Fibroblast of skin of left quadriceps (primary cell): Measurements from ENCODE around the gene IZUMO1.

Experiments used
- DNase-seq, 2 experiments: peaks; one replicate each; pipeline ENCODE4 v3.0.0-alpha.2; 2013; ENCODE audit warnings: low read depth in 2 of 2

IZUMO1 gene

GRCh38 chr19:48757089-48757675, 10.5 kb upstream of the IZUMO1 start:
- no peak for DNase-seq

DNA sequence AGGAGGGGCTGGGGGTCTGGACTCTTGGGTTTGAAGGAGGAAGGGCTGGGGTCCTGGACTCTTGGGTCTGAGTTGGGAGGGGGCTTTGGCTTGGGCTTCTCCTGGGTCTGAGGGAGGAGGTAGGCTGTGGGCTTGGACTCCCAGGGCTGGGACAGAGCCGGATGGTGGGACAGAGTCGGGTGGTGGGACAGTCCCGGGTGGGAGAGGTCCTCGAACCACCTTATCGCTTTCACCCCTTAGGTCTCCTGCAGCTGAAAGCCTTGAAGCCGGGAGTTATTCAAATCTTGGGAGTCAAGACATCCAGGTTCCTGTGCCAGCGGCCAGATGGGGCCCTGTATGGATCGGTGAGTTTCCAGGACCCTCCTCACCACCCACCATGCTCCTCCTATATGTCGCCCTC, 10.0 kb upstream of the IZUMO1 start:
- DNase-seq, result no peak

GRCh38 chr19:48756212-48756611, 9.5 kb upstream of the IZUMO1 start:
- DNase-seq, result no peak

GRCh38 chr19:48755787-48756186, 9.1 kb upstream of the IZUMO1 start:
- DNase-seq, result no peak

GRCh38 chr19:48755084-48755641, 8.5 kb upstream of the IZUMO1 start, which contains the start of gene FGF21:
TSS of gene FGF21 (plus strand) at chr19:48755524. CDS start at chr19:48756237, 713 bp downstream.
- DNase-seq, result no peak

DNA sequence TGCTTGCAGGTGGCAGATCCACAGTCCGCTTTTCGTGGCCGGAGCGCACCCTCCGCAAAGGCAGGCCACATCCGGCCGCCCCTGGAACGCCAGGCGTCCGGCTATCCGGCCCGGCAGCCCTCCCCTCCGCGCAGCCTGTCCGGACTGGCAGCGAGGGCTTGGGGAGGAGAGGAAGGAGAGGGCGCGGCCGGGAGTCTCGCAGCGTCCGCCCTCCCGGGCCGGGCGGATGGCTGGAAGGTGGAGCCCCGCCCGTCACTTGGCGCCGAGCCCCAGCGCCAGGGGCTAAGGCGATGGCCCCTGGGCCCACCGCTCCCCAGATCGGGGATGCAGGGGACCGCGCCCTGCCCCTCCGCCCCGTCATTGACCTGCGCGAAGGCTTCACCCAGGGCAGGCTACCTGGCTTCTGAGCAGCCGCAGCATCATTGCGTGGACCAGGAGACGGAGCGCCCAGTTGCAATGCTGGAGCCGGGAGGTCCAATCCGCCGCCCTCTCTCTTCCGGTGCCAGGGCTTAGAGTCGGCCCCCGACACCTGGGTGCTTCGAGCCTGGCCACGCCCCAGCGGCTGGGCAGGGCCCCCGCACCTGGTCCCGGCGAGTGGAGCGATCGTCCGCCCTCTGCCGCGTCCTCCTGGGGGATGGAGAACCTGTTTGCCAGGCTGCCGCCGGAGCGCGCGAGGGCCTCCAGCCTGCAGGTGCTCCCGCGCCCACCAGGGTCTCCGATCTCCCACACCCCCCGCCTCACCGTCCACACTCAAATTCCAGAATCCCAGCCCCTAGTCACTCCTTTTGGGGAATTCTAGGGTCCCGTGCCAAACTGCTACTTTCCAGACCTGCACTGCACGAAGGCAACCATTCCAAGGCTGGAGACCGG, 6.0 kb upstream of the IZUMO1 start, which contains the start of gene FUT1:
Gene FUT1, minus strand, starts transcription at position 146 of the 870 bp plus-strand sequence. CDS start 1,360 bp downstream, outside the sequence.
- DNase-seq, result no peak

GRCh38 chr19:48751845-48752495, 5.3 kb upstream of the IZUMO1 start:
- DNase-seq, result no peak

GRCh38 chr19:48750771-48751504, 4.2 kb upstream of the IZUMO1 start:
- DNase-seq, result no peak

DNA sequence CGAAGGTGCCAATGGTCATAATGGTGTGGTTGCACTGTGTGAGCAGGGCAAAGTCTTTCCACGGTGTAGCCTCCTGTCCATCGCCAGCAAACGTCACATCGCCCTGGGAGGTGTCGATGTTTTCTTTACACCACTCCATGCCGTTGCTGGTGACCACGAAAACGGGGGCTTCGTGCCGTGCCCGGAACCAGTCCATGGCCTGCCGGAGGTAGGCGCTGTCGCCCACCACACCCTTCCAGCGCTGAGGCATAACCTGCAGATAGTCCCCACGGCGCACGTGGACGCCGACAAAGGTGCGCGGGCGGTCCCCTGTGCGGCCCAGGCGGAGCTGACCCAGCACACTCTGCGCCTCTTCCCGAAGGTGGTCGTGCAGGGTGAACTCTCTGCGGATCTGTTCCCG, 3.6 kb upstream of the IZUMO1 start:
- no peak for DNase-seq

DNA sequence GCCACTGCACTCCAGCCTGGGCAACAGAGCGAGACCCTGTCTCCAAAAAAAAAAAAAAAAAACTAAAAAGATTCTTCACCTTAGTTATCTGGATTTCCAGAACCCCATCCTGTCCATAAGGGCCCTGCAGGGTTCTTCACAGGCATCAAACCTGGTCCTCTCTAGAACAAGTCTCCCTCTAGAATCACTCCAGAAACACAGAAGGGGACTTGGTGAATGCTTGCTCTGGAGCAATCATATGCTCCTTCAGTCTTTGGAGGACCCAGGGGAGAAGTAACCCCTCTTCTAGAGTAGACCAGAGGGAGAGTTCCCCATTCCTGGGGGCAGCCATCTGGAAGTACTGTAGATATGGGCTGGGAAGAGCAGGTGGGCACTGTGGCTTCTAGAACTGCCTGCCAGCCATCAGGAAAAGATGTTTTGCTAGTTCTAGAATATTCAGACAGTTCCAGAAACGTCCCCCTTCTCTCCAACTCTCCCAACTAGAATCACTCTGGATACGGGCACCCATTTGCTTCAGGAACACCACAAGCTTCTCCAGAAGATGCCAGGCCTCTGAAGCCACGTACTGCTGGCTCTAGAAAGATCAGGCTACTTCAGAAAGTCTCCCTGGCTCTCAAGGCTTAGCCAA, 3.0 kb upstream of the IZUMO1 start:
- no peak for DNase-seq

- DNase-seq, result no peak
These were observed 599 bp downstream of the IZUMO1 start for GRCh38 chr19:48746110-48746509.

DNA sequence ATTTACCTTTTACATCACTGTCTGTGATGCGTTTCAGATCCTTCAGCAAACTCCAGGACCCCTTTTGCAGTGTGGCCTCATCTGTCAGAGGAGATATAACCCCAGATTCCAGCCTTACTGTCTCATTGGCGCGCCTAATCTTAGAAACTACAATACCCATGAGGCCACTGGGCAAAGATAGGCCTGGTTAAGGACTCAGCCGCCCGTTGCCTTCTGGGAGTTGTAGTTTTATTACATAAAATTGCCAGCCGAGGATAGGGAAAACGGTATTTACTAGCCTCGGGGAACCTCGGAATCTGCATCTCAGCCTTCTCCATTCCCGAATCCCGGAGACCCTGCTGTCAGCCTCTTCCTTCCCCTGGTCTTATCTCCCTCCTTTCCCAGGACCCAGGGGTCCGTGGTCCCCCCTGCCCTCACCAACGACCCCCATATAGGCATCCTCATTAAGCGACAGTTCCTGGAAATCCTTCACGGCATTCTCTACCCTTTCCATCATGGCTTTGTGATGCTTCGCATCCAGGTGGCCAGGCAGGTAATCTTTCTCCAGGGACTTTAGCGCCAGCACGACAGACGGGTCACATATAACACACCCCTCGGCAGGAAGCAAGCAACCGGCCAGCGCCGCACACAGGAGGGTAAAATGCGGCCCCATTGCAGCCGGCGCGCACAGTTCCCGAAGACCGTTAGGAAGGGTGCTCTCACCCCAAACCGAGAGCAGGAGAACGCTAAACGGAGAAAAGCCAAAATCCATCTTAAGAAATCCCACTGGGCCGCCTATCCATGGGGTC, 1.3 kb downstream of the IZUMO1 start:
- no peak for DNase-seq

GRCh38 chr19:48742096-48742495, 4.6 kb downstream of the IZUMO1 start:
- DNase-seq, result no peak

GRCh38 chr19:48741129-48741999, 5.3 kb downstream of the IZUMO1 start:
- no peak for DNase-seq

DNA sequence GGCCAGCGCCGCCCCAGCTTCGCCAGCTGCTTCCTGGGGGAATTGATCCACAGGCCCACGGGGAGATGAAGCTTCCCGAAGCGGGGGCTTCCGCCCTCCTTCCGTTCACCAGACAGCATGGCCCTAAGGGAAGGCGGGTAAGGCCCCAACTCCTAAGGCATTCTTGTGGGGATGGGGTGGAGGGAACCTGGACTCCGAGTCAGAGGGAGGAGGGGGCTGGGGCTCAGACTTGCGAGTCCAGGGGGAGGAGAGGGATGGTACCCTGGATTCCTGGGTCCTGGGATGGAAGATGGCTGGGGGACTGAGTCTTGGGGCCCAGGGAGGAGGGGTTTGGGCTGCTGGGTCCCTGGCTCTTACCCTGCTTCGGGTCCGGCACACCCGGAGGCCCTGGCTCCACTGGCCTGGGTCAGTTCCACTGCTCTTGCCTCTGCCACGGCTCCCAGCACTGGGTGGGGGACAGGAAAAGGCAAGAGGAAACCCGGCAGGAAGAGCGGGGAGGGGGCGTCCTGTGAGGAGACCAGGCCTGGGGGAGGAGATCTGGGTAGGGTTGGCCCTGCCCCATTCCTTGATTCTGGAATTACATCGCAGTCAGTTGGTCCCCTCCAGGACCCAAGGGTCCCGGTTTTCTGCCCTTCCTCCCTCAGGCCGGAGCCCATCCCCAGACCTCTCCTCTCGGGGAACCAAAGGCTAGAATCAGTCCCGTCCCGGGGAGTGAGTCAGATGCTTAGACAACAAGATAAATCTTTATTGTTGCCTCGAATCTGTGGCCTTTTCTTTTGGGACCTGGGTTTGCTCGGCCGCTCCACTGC, 6.3 kb downstream of the IZUMO1 start, which contains the start of gene RASIP1:
Gene RASIP1, minus strand, starts transcription at position 447 of the 809 bp plus-strand sequence. Its CDS starts 328 bp downstream, at position 119.
- no peak for DNase-seq

GRCh38 chr19:48739404-48740163, 7.1 kb downstream of the IZUMO1 start:
- no peak for DNase-seq
